ENCODE results near the gene VPS37B.
"Not testable (repeated sequence)": the region's sequence is repeated elsewhere in the genome, so short reads cannot be mapped to it uniquely, and the experiment has no call there.

Gene VPS37B

GRCh38 chr12:122894193-122895121, 1.5 kb downstream of the VPS37B start:
- peak overlapping the region; percentile 73 for H3K4me3 ChIP-seq (replicated peaks; ENCODE audit: insufficient read depth, low read length)
- no peak for DNase-seq (ENCODE audit: low read depth in 1 of 2, low spot score in 1 of 2)
- no peaks in the 10 kb centered on the region for H3K27me3 ChIP-seq (ENCODE audit: insufficient read depth, poor library complexity, severe bottlenecking)
- no peak overlapping the region for H3K27ac ChIP-seq (replicated peaks)
- TF ChIP-seq REST (IDR thresholded peaks at IDR 0.05; ENCODE audit: insufficient replicate concordance, low read depth) (no peak), GABPA (IDR thresholded peaks at IDR 0.05; ENCODE audit: low read depth) (no peak)
- TF ChIP-seq, protein P1, sequence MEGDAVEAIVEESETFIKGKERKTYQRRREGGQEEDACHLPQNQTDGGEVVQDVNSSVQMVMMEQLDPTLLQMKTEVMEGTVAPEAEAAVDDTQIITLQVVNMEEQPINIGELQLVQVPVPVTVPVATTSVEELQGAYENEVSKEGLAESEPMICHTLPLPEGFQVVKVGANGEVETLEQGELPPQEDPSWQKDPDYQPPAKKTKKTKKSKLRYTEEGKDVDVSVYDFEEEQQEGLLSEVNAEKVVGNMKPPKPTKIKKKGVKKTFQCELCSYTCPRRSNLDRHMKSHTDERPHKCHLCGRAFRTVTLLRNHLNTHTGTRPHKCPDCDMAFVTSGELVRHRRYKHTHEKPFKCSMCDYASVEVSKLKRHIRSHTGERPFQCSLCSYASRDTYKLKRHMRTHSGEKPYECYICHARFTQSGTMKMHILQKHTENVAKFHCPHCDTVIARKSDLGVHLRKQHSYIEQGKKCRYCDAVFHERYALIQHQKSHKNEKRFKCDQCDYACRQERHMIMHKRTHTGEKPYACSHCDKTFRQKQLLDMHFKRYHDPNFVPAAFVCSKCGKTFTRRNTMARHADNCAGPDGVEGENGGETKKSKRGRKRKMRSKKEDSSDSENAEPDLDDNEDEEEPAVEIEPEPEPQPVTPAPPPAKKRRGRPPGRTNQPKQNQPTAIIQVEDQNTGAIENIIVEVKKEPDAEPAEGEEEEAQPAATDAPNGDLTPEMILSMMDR (IDR thresholded peaks at IDR 0.05; ENCODE audit: insufficient read depth, low read length), result no peak

GRCh38 chr12:122893208-122894153, 2.4 kb downstream of the VPS37B start:
- H3K27me3 ChIP-seq (ENCODE audit: insufficient read depth, poor library complexity, severe bottlenecking), result no peaks in the 10 kb centered on the region
- no peak for DNase-seq (ENCODE audit: low read depth in 1 of 2, low spot score in 1 of 2)
- no peak for TF ChIP-seq GABPA (IDR thresholded peaks at IDR 0.05; ENCODE audit: low read depth)
- TF ChIP-seq, protein P1 (IDR thresholded peaks at IDR 0.05; ENCODE audit: insufficient read depth, low read length), result no peak
- no peak overlapping the region for H3K27ac ChIP-seq (replicated peaks)
- H3K4me3 ChIP-seq (replicated peaks; ENCODE audit: insufficient read depth, low read length), result no peak overlapping the region

DNA sequence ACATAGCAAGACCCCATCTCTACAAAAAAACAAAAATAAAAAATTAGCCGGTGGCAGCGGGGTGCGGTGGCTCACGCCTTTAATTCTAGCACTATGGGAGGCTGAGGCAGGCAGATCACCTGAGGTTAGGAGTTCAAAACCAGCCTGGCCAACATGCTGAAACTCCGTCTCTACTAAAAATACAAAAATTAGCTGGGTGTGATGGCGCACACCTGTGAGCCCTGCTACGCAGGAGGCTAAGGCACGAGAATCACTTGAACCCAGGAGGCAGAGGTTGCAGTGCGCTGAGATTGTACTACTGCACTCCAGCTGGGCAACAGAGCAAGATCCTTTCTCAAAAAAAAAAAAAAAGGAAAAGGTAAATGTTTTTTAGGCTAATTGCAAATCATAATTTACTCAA, 3.2 kb downstream of the VPS37B start:
- H3K27ac ChIP-seq (replicated peaks), result peak overlapping the region; percentile 56
- not testable (repeated sequence) for H3K4me3 ChIP-seq (replicated peaks; ENCODE audit: insufficient read depth, low read length); DNase-seq (ENCODE audit: low read depth in 1 of 2, low spot score in 1 of 2); H3K27me3 ChIP-seq (ENCODE audit: insufficient read depth, poor library complexity, severe bottlenecking)

DNA sequence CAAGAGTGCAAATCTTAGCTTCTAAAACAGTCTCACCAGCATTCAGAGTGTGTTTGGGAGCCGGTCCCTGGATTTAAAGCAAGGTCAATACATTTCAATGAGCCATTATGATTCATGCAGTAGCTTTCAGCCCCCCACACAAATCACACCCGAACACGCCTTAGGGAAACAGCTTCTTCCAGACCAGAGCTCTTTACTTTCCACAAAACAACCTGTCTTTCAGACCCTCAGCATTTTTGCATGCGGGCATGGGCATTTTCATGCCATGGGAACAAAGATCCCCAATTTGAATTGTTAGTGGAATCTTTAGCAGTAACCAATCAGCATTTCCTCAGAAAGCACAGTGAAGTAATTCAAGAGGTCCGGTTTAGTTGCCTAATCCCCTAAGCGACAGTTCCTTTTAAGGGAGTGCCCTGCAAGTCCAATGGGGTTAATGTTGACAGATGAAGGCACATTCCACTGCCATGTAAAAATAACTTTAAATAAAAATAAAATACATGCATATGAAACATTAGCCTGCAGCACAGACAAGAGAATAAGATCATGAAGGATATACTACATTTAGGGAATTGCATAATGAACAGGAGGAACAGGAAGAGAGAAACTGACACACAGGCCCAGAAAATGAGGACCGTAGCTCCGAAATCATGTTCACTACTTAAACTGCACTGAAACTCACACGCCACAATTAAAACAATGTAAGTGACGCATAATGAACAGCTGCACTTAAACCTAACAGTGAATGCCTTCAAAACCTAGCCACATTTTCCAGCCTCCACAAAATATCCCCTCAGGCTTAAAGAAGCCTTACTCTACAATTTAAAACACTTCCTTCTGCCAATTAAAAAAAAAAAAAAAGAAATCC, 4.0 kb downstream of the VPS37B start:
- Histone ChIP-seq H3K4me3 (replicated peaks; ENCODE audit: insufficient read depth, low read length) (no peak overlapping the region), H3K27ac (replicated peaks) (peak overlapping the region; percentile 56), H3K27me3 (ENCODE audit: insufficient read depth, poor library complexity, severe bottlenecking) (no peaks in the 10 kb centered on the region)
- TF ChIP-seq GABPA (IDR thresholded peaks at IDR 0.05; ENCODE audit: low read depth) (no peak), POLR2AphosphoS5 (IDR thresholded peaks at IDR 0.05; ENCODE audit: low read depth) (no peak), SPI1 (IDR thresholded peaks at IDR 0.05; ENCODE audit: borderline replicate concordance, low read depth) (peak; percentile 37; the same call in 1 of the 2 replicates)
- DNase-seq (ENCODE audit: low read depth in 1 of 2, low spot score in 1 of 2), result peak; percentile 54 to 60
